HG03139 (cell line): ENCODE data around the gene TREX2.

Experiments used
- ATAC-seq: cut with Tn5 transposase; IDR thresholded peaks from one replicate; pipeline ENCODE4 v1.9.1; 2021; ENCODE audit not compliant: unreplicated experiment

Gene TREX2

GRCh38 chrX:153457136-153457825 is 11.4 kb upstream of the TREX2 start:
- no peak for ATAC-seq

GRCh38 chrX:153456704-153457103 is 10.8 kb upstream of the TREX2 start:
- ATAC-seq = no peak

- ATAC-seq = no peak
These were observed 10.3 kb upstream of the TREX2 start for GRCh38 chrX:153456161-153456560.

- no peak for ATAC-seq
These were observed 9.7 kb upstream of the TREX2 start for GRCh38 chrX:153455571-153455970.

GRCh38 chrX:153454901-153455550 is 9.2 kb upstream of the TREX2 start:
- ATAC-seq = no peak

GRCh38 chrX:153450949-153451277 is 5.1 kb upstream of the TREX2 start:
- ATAC-seq = no peak

GRCh38 chrX:153450114-153450948 is 4.5 kb upstream of the TREX2 start:
- no peak for ATAC-seq

GRCh38 chrX:153449368-153450113 is 3.7 kb upstream of the TREX2 start:
- no peak for ATAC-seq

- no peak for ATAC-seq
These were observed 2.9 kb upstream of the TREX2 start for GRCh38 chrX:153448556-153449367.

- ATAC-seq = no peak
These were observed 1.7 kb upstream of the TREX2 start for GRCh38 chrX:153447581-153447960.

GRCh38 chrX:153446950-153447580 is 1.2 kb upstream of the TREX2 start:
- ATAC-seq = no peak

- ATAC-seq = no peak
These were observed 730 bp upstream of the TREX2 start for GRCh38 chrX:153446636-153446936.

- no peak for ATAC-seq
These were observed 575 bp downstream of the TREX2 start for GRCh38 chrX:153445106-153445855.

- ATAC-seq = no peak
These were observed 1.4 kb downstream of the TREX2 start for GRCh38 chrX:153444333-153445011.

- no peak for ATAC-seq
These were observed 2.2 kb downstream of the TREX2 start for GRCh38 chrX:153443476-153444332.

GRCh38 chrX:153442463-153442862 is 3.4 kb downstream of the TREX2 start:
- no peak for ATAC-seq

GRCh38 chrX:153441981-153442380 is 3.9 kb downstream of the TREX2 start:
- no peak for ATAC-seq

GRCh38 chrX:153441296-153441695 is 4.6 kb downstream of the TREX2 start:
- no peak for ATAC-seq
